Measurements from ENCODE around the gene FN1. TPM values are rescaled to one million over a fixed set of nuclear protein-coding genes. Genes with fewer than 3 reads are reported as not detected.

The FN1 gene
- total and polyA plus RNA-seq, 2 donors (not counting 1 experiment from before 2014, with no cell fraction given) = 0.05 TPM; not detected in 1

- Histone ChIP-seq H3K9ac (ENCODE audit: low read length) (no peak overlapping the region), H3K79me2 (ENCODE audit: control insufficient read depth, insufficient read depth, low read length) (no peaks in the 10 kb centered on the region), H3K27me3 (replicated peaks in 1 of 4; ENCODE audit: control extremely low read depth in 1 of 4, control insufficient read depth in 3 of 4, insufficient read depth in 4 of 4, low read length in 3 of 4) (no peaks in the 10 kb centered on the region), H2AFZ (ENCODE audit: insufficient read depth, low read depth, low read length, poor library complexity, severe bottlenecking) (no peak overlapping the region), H3K27ac (ENCODE audit: low read length in 2 of 2) (no peak overlapping the region), H3K9me3 (ENCODE audit: control extremely low read depth in 1 of 3, control insufficient read depth in 2 of 3, insufficient read depth in 1 of 3, low read length in 2 of 3) (no peaks in the 10 kb centered on the region), H3K4me2 (replicated peaks; ENCODE audit: low read depth, low read length, poor library complexity, severe bottlenecking) (no peak overlapping the region), H3K4me3 (ENCODE audit: control extremely low read depth in 1 of 5, extremely low read depth in 1 of 5, insufficient read depth in 1 of 5, low read depth in 2 of 5, low read length in 4 of 5) (no peak overlapping the region), H3K36me3 (replicated peaks in 1 of 2; ENCODE audit: control extremely low read depth in 1 of 2, control insufficient read depth in 1 of 2, extremely low read depth in 1 of 2, insufficient read depth in 2 of 2, low read length in 1 of 2) (peaks cover 0 to 7% of the 10 kb centered on the region in 2 experiments), H4K20me1 (ENCODE audit: control insufficient read depth, insufficient read depth, low read length, poor library complexity, severe bottlenecking) (no peaks in the 10 kb centered on the region), H3K4me1 (ENCODE audit: control insufficient read depth in 2 of 2, insufficient read depth in 2 of 2, low read length in 2 of 2) (no peaks in the 10 kb centered on the region)
- WGBS (ENCODE audit: insufficient coverage) = 98% methylated on average over 5 of the region's 9 CpGs
- intact Hi-C loops (cut with micrococcal nuclease) = no loop called here
- DNase-seq = no peak
- CTCF ChIA-PET = no interaction called here
- POLR2A ChIA-PET = no interaction called here
- no peak overlapping the region for H3K4me3 Mint-ChIP-seq
- no peak for TF ChIP-seq EZH2 (IDR thresholded peaks at IDR 0.05; ENCODE audit: borderline replicate concordance, insufficient read depth, low read depth, low read length, poor library complexity, severe bottlenecking)
- TF ChIP-seq CTCF (IDR thresholded peaks at IDR 0.05) = no peak
- no peaks in the 10 kb centered on the region for H3K4me1 Mint-ChIP-seq
- H3K9me3 Mint-ChIP-seq (ENCODE audit: insufficient read depth) = no peaks in the 10 kb centered on the region
- H3K27me3 Mint-ChIP-seq = no peaks in the 10 kb centered on the region
- no peak overlapping the region for H3K27ac Mint-ChIP-seq
- ATAC-seq (ENCODE audit: low read depth) = no peak
Observed at GRCh38 chr2:215354771-215355695, 80.8 kb downstream of the FN1 start.

- Histone ChIP-seq H3K4me1 (ENCODE audit: control insufficient read depth in 2 of 2, insufficient read depth in 2 of 2, low read length in 2 of 2) (no peaks in the 10 kb centered on the region), H3K9me3 (ENCODE audit: control extremely low read depth in 1 of 3, control insufficient read depth in 2 of 3, insufficient read depth in 1 of 3, low read length in 2 of 3) (no peaks in the 10 kb centered on the region), H3K4me3 (ENCODE audit: control extremely low read depth in 1 of 5, extremely low read depth in 1 of 5, insufficient read depth in 1 of 5, low read depth in 2 of 5, low read length in 4 of 5) (no peak overlapping the region), H3K27ac (ENCODE audit: low read length in 2 of 2) (no peak overlapping the region), H4K20me1 (ENCODE audit: control insufficient read depth, insufficient read depth, low read length, poor library complexity, severe bottlenecking) (no peaks in the 10 kb centered on the region), H3K36me3 (replicated peaks in 1 of 2; ENCODE audit: control extremely low read depth in 1 of 2, control insufficient read depth in 1 of 2, extremely low read depth in 1 of 2, insufficient read depth in 2 of 2, low read length in 1 of 2) (peaks cover 0 to 23% of the 10 kb centered on the region in 2 experiments), H3K4me2 (replicated peaks; ENCODE audit: low read depth, low read length, poor library complexity, severe bottlenecking) (no peak overlapping the region), H3K79me2 (ENCODE audit: control insufficient read depth, insufficient read depth, low read length) (no peaks in the 10 kb centered on the region), H3K9ac (ENCODE audit: low read length) (no peak overlapping the region), H3K27me3 (replicated peaks in 1 of 4; ENCODE audit: control extremely low read depth in 1 of 4, control insufficient read depth in 3 of 4, insufficient read depth in 4 of 4, low read length in 3 of 4) (no peaks in the 10 kb centered on the region), H2AFZ (ENCODE audit: insufficient read depth, low read depth, low read length, poor library complexity, severe bottlenecking) (no peak overlapping the region)
- POLR2A ChIA-PET = no interaction called here
- no peaks in the 10 kb centered on the region for H3K4me1 Mint-ChIP-seq
- H3K27me3 Mint-ChIP-seq = no peaks in the 10 kb centered on the region
- WGBS (ENCODE audit: insufficient coverage) = 100% methylated on average over 1 of the region's 4 CpGs
- no peak overlapping the region for H3K4me3 Mint-ChIP-seq
- H3K9me3 Mint-ChIP-seq (ENCODE audit: insufficient read depth) = no peaks in the 10 kb centered on the region
- ATAC-seq (ENCODE audit: low read depth) (no peak), DNase-seq (no peak)
- TF ChIP-seq CTCF (IDR thresholded peaks at IDR 0.05) (no peak), EZH2 (IDR thresholded peaks at IDR 0.05; ENCODE audit: borderline replicate concordance, insufficient read depth, low read depth, low read length, poor library complexity, severe bottlenecking) (no peak)
- intact Hi-C loops (cut with micrococcal nuclease) = no loop called here
- H3K27ac Mint-ChIP-seq = no peak overlapping the region
- CTCF ChIA-PET = no interaction called here
Observed at GRCh38 chr2:215352602-215353001, 83.3 kb downstream of the FN1 start.
